HG03139 (cell line): ENCODE results near the gene ZCCHC7.

ENCODE experiments used
- ATAC-seq: cut with Tn5 transposase; IDR thresholded peaks from one replicate; pipeline ENCODE4 v1.9.1; 2021; ENCODE audit not compliant: unreplicated experiment

ZCCHC7 gene

GRCh38 chr9:37332578-37332977 is 212.2 kb downstream of the ZCCHC7 start:
- no peak for ATAC-seq

- no peak for ATAC-seq
Observed at GRCh38 chr9:37333288-37333687, 212.9 kb downstream of the ZCCHC7 start.

- no peak for ATAC-seq
Observed at GRCh38 chr9:37335238-37335637, 214.9 kb downstream of the ZCCHC7 start.

- no peak for ATAC-seq
Observed at GRCh38 chr9:37336150-37336549, 215.8 kb downstream of the ZCCHC7 start.

GRCh38 chr9:37337301-37337890 is 217.0 kb downstream of the ZCCHC7 start:
- ATAC-seq, result no peak

GRCh38 chr9:37338218-37338617 is 217.8 kb downstream of the ZCCHC7 start:
- no peak for ATAC-seq

GRCh38 chr9:37339923-37340322 is 219.5 kb downstream of the ZCCHC7 start:
- ATAC-seq, result no peak

- no peak for ATAC-seq
Observed at GRCh38 chr9:37340961-37341360, 220.6 kb downstream of the ZCCHC7 start.

- ATAC-seq, result no peak
Observed at GRCh38 chr9:37341704-37342103, 221.3 kb downstream of the ZCCHC7 start.

- ATAC-seq, result no peak
Observed at GRCh38 chr9:37342493-37342892, 222.1 kb downstream of the ZCCHC7 start.

- no peak for ATAC-seq
Observed at GRCh38 chr9:37342895-37343294, 222.5 kb downstream of the ZCCHC7 start.

GRCh38 chr9:37343724-37344123 is 223.3 kb downstream of the ZCCHC7 start:
- no peak for ATAC-seq

GRCh38 chr9:37345038-37345437 is 224.7 kb downstream of the ZCCHC7 start:
- no peak for ATAC-seq

GRCh38 chr9:37348917-37349316 is 228.5 kb downstream of the ZCCHC7 start:
- ATAC-seq, result no peak

GRCh38 chr9:37350486-37351190 is 230.3 kb downstream of the ZCCHC7 start:
- no peak for ATAC-seq

- no peak for ATAC-seq
Observed at GRCh38 chr9:37353791-37354190, 233.4 kb downstream of the ZCCHC7 start.

GRCh38 chr9:37362430-37362829 is 242.1 kb downstream of the ZCCHC7 start:
- no peak for ATAC-seq

GRCh38 chr9:37363124-37363523 is 242.8 kb downstream of the ZCCHC7 start:
- no peak for ATAC-seq

GRCh38 chr9:37364136-37364535 is 243.8 kb downstream of the ZCCHC7 start:
- ATAC-seq, result no peak

GRCh38 chr9:37364751-37365360 is 244.5 kb downstream of the ZCCHC7 start:
- ATAC-seq, result no peak

- peak; percentile 34 for ATAC-seq
Observed at GRCh38 chr9:37369671-37370070, 249.3 kb downstream of the ZCCHC7 start.

- no peak for ATAC-seq
Observed at GRCh38 chr9:37370282-37370681, 249.9 kb downstream of the ZCCHC7 start.
